NB4 (cell line): ENCODE results near the gene CBLN3.

Source experiments
- POLR2A ChIP-seq: IDR thresholded peaks from 2 replicates; pipeline ENCODE4 v1.6.1; 2011; ENCODE audit warnings: mild to moderate bottlenecking; ENCODE audit not compliant: insufficient read length; ENCODE audit errors: extremely low read depth
- TF ChIP-seq, protein P1 (sequence below): IDR thresholded peaks from one replicate; pipeline ENCODE4 v1.5.1; 2012; ENCODE audit warnings: low read depth, low read length
- TF ChIP-seq, protein P2 (sequence below): IDR thresholded peaks from 2 replicates; pipeline ENCODE4 v1.6.1; 2011; ENCODE audit warnings: low read depth, low read length

DNA sequence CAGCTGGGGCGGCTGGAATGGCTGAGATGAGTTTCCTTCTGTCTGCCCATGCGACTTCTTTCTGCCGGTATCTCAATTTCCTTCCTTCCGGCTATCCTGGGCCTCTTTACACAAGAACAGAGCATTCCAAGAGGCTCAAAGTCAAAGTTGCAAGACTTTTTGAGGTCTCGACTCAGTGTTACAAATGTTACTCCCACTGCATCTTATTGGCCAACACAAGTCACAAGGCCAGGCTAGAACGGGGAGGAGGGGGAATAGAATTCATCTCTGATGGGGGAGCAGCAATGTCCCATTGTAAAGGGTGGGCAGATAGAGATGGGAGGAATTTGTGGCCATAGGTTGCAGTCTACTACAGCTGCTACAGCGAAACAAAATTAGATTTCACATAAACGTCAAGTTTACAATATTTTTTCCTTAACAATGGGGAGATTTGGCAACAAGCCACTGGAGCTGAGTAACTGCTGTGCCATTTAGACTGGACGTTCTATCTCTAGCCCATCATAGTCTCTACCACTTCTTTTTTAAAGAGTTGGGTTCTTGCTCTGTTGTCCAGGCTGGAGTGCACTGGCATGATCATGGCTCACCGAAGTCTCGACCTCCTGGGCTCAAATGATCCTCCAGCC is 40.1 kb downstream of the CBLN3 start:
- TF ChIP-seq, protein P1, sequence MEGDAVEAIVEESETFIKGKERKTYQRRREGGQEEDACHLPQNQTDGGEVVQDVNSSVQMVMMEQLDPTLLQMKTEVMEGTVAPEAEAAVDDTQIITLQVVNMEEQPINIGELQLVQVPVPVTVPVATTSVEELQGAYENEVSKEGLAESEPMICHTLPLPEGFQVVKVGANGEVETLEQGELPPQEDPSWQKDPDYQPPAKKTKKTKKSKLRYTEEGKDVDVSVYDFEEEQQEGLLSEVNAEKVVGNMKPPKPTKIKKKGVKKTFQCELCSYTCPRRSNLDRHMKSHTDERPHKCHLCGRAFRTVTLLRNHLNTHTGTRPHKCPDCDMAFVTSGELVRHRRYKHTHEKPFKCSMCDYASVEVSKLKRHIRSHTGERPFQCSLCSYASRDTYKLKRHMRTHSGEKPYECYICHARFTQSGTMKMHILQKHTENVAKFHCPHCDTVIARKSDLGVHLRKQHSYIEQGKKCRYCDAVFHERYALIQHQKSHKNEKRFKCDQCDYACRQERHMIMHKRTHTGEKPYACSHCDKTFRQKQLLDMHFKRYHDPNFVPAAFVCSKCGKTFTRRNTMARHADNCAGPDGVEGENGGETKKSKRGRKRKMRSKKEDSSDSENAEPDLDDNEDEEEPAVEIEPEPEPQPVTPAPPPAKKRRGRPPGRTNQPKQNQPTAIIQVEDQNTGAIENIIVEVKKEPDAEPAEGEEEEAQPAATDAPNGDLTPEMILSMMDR, result no peak
- TF ChIP-seq POLR2A, result no peak
- TF ChIP-seq, protein P2, sequence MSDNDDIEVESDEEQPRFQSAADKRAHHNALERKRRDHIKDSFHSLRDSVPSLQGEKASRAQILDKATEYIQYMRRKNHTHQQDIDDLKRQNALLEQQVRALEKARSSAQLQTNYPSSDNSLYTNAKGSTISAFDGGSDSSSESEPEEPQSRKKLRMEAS, result no peak
